T-helper 2 cell treated with Interferon-gamma antibody and Interleukin-4, amounts not matched to agents 5 μg/mL and 100 μg/mL, for 36 hours (primary cell): Measurements from ENCODE around the gene MYBPC1.
A peak's percentile ranks its signal among the peaks of the same experiment; 100 is the strongest.

Experiments
- DNase-seq: peaks from one replicate; pipeline ENCODE4 v3.0.0; 2021; ENCODE audit warnings: low spot score
- H3K27ac Mint-ChIP-seq: one replicate; pipeline ENCODE4 v1.8.0; 2021; ENCODE audit warnings: mild to moderate bottlenecking, mixed read lengths
- H3K27me3 Mint-ChIP-seq: one replicate; pipeline ENCODE4 v1.8.0; 2021; ENCODE audit warnings: low read depth, mixed read lengths
- H3K36me3 Mint-ChIP-seq: one replicate; pipeline ENCODE4 v1.8.0; 2021; ENCODE audit warnings: low read depth, mixed read lengths
- H3K4me1 Mint-ChIP-seq: one replicate; pipeline ENCODE4 v1.8.0; 2021; ENCODE audit warnings: low read depth, mixed read lengths
- H3K4me3 Mint-ChIP-seq: one replicate; pipeline ENCODE4 v1.8.0; 2022; ENCODE audit warnings: mild to moderate bottlenecking, moderate library complexity, mixed read lengths
- H3K9me3 Mint-ChIP-seq: one replicate; pipeline ENCODE4 v1.8.0; 2021; ENCODE audit warnings: mixed read lengths

MYBPC1 gene

GRCh38 chr12:101609198-101609597, 14.4 kb downstream of the MYBPC1 start:
- no peaks in the 10 kb centered on the region for H3K4me1 Mint-ChIP-seq
- H3K27ac Mint-ChIP-seq: no peak overlapping the region
- no peaks in the 10 kb centered on the region for H3K36me3 Mint-ChIP-seq
- H3K9me3 Mint-ChIP-seq: no peaks in the 10 kb centered on the region
- no peak overlapping the region for H3K4me3 Mint-ChIP-seq
- peaks cover 5% of the 10 kb centered on the region for H3K27me3 Mint-ChIP-seq
- DNase-seq: no peak

- H3K27ac Mint-ChIP-seq: no peak overlapping the region
- H3K27me3 Mint-ChIP-seq: peaks cover 2% of the 10 kb centered on the region
- H3K4me1 Mint-ChIP-seq: peaks cover 9% of the 10 kb centered on the region
- no peak overlapping the region for H3K4me3 Mint-ChIP-seq
- no peaks in the 10 kb centered on the region for H3K36me3 Mint-ChIP-seq
- no peak for DNase-seq
- H3K9me3 Mint-ChIP-seq: no peaks in the 10 kb centered on the region
These were observed 17.6 kb downstream of the MYBPC1 start for GRCh38 chr12:101612160-101612916.

- H3K4me1 Mint-ChIP-seq: peaks cover 14% of the 10 kb centered on the region
- H3K27me3 Mint-ChIP-seq: peaks cover 15% of the 10 kb centered on the region
- no peaks in the 10 kb centered on the region for H3K9me3 Mint-ChIP-seq
- H3K36me3 Mint-ChIP-seq: no peaks in the 10 kb centered on the region
- no peak overlapping the region for H3K27ac Mint-ChIP-seq
- no peak overlapping the region for H3K4me3 Mint-ChIP-seq
- no peak for DNase-seq
These were observed 21.3 kb downstream of the MYBPC1 start for GRCh38 chr12:101616027-101616494.

- DNase-seq: no peak
- no peak overlapping the region for H3K4me3 Mint-ChIP-seq
- H3K36me3 Mint-ChIP-seq: no peaks in the 10 kb centered on the region
- H3K27me3 Mint-ChIP-seq: peaks cover 18% of the 10 kb centered on the region
- peaks cover 14% of the 10 kb centered on the region for H3K4me1 Mint-ChIP-seq
- no peak overlapping the region for H3K27ac Mint-ChIP-seq
- no peaks in the 10 kb centered on the region for H3K9me3 Mint-ChIP-seq
These were observed 24.4 kb downstream of the MYBPC1 start for GRCh38 chr12:101619026-101619786.

- no peak for DNase-seq
- no peaks in the 10 kb centered on the region for H3K9me3 Mint-ChIP-seq
- H3K4me3 Mint-ChIP-seq: no peak overlapping the region
- H3K36me3 Mint-ChIP-seq: no peaks in the 10 kb centered on the region
- H3K27me3 Mint-ChIP-seq: peaks cover 18% of the 10 kb centered on the region
- peaks cover 14% of the 10 kb centered on the region for H3K4me1 Mint-ChIP-seq
- H3K27ac Mint-ChIP-seq: no peak overlapping the region
These were observed 25.3 kb downstream of the MYBPC1 start for GRCh38 chr12:101619858-101620761.

GRCh38 chr12:101620762-101621133, 26.0 kb downstream of the MYBPC1 start:
- Mint-ChIP-seq H3K4me1 (peaks cover 12% of the 10 kb centered on the region), H3K4me3 (no peak overlapping the region), H3K27me3 (peaks cover 18% of the 10 kb centered on the region), H3K27ac (no peak overlapping the region), H3K36me3 (no peaks in the 10 kb centered on the region), H3K9me3 (no peaks in the 10 kb centered on the region)
- no peak for DNase-seq

- H3K9me3 Mint-ChIP-seq: no peaks in the 10 kb centered on the region
- no peak for DNase-seq
- H3K4me3 Mint-ChIP-seq: no peak overlapping the region
- no peaks in the 10 kb centered on the region for H3K4me1 Mint-ChIP-seq
- peaks cover 11% of the 10 kb centered on the region for H3K27me3 Mint-ChIP-seq
- H3K36me3 Mint-ChIP-seq: no peaks in the 10 kb centered on the region
- no peak overlapping the region for H3K27ac Mint-ChIP-seq
These were observed 33.9 kb downstream of the MYBPC1 start for GRCh38 chr12:101628676-101629075.

- H3K27ac Mint-ChIP-seq: no peak overlapping the region
- H3K4me3 Mint-ChIP-seq: no peak overlapping the region
- DNase-seq: no peak
- peaks cover 8% of the 10 kb centered on the region for H3K27me3 Mint-ChIP-seq
- no peaks in the 10 kb centered on the region for H3K9me3 Mint-ChIP-seq
- no peaks in the 10 kb centered on the region for H3K36me3 Mint-ChIP-seq
- H3K4me1 Mint-ChIP-seq: peaks cover 10% of the 10 kb centered on the region
These were observed 40.0 kb downstream of the MYBPC1 start for GRCh38 chr12:101634724-101635123.

GRCh38 chr12:101637936-101638335, 43.2 kb downstream of the MYBPC1 start:
- no peak for DNase-seq
- Mint-ChIP-seq H3K27me3 (peaks cover 17% of the 10 kb centered on the region), H3K9me3 (no peaks in the 10 kb centered on the region)

GRCh38 chr12:101642115-101643067, 47.6 kb downstream of the MYBPC1 start:
- no peak for DNase-seq
- Mint-ChIP-seq H3K36me3 (no peaks in the 10 kb centered on the region), H3K4me3 (peak overlapping the region; percentile 47), H3K27me3 (peaks cover 31% of the 10 kb centered on the region), H3K27ac (no peak overlapping the region), H3K4me1 (peaks cover 6% of the 10 kb centered on the region), H3K9me3 (no peaks in the 10 kb centered on the region)

More at GRCh38 chr12:101637936-101638335, 43.2 kb downstream of the MYBPC1 start:
- Mint-ChIP-seq H3K36me3 (no peaks in the 10 kb centered on the region), H3K27ac (no peak overlapping the region), H3K4me1 (peaks cover 13% of the 10 kb centered on the region), H3K4me3 (no peak overlapping the region)

GRCh38 chr12:101647711-101648110, 52.9 kb downstream of the MYBPC1 start:
- Mint-ChIP-seq H3K27me3 (peaks cover 20% of the 10 kb centered on the region), H3K4me3 (no peak overlapping the region), H3K4me1 (peaks cover 3% of the 10 kb centered on the region), H3K27ac (no peak overlapping the region), H3K36me3 (no peaks in the 10 kb centered on the region), H3K9me3 (no peaks in the 10 kb centered on the region)
- DNase-seq: no peak

- no peak overlapping the region for H3K4me3 Mint-ChIP-seq
- peaks cover 3% of the 10 kb centered on the region for H3K4me1 Mint-ChIP-seq
- DNase-seq: no peak
- no peak overlapping the region for H3K27ac Mint-ChIP-seq
- H3K9me3 Mint-ChIP-seq: no peaks in the 10 kb centered on the region
- H3K27me3 Mint-ChIP-seq: peaks cover 18% of the 10 kb centered on the region
- H3K36me3 Mint-ChIP-seq: no peaks in the 10 kb centered on the region
These were observed 53.4 kb downstream of the MYBPC1 start for GRCh38 chr12:101648195-101648594.
